Neuronal stem cell (in vitro differentiated cells): ENCODE measurements around the gene HOXA10.
A peak's percentile ranks its signal among the peaks of the same experiment; 100 is the strongest.

Source experiments
- DNase-seq: peaks from one replicate; pipeline ENCODE4 v3.0.0-alpha.2; 2013; ENCODE audit warnings: low spot score
- H2AFZ ChIP-seq: one replicate; pipeline ENCODE4 v1.6.1; 2013; ENCODE audit warnings: mild to moderate bottlenecking, low read length, inconsistent platforms
- H2AK5ac ChIP-seq: 2 replicates; pipeline ENCODE4 v1.6.1; 2013; ENCODE audit warnings: low read depth, mild to moderate bottlenecking, inconsistent platforms, low read length, moderate library complexity, mixed read lengths
- H2BK120ac ChIP-seq: 2 replicates; pipeline ENCODE4 v1.6.1; 2013; ENCODE audit warnings: low read depth, mild to moderate bottlenecking, inconsistent platforms, low read length, moderate library complexity, mixed read lengths
- H2BK12ac ChIP-seq: one replicate; pipeline ENCODE4 v1.6.1; 2013; ENCODE audit warnings: low read length, inconsistent platforms
- H2BK15ac ChIP-seq: 2 replicates; pipeline ENCODE4 v1.6.1; 2013; ENCODE audit warnings: mild to moderate bottlenecking, low read length, inconsistent platforms, mixed read lengths
- H2BK5ac ChIP-seq: one replicate; pipeline ENCODE4 v1.6.1; 2013; ENCODE audit warnings: inconsistent platforms, mild to moderate bottlenecking, low read length, moderate library complexity
- H3K14ac ChIP-seq: one replicate; pipeline ENCODE4 v1.6.1; 2013; ENCODE audit warnings: low read length, inconsistent platforms
- H3K18ac ChIP-seq: 2 replicates; pipeline ENCODE4 v1.6.1; 2013; ENCODE audit warnings: low read length, inconsistent platforms
- H3K23ac ChIP-seq: 2 replicates; pipeline ENCODE4 v1.6.1; 2013; ENCODE audit warnings: low read depth, mild to moderate bottlenecking, mixed read lengths, low read length, inconsistent platforms; ENCODE audit not compliant: poor library complexity
- H3K27ac ChIP-seq: replicated peaks from 3 replicates; pipeline ENCODE4 v1.5.1; 2013; ENCODE audit warnings: low read length, inconsistent platforms
- H3K27me3 ChIP-seq, 3 experiments: 2 replicates each; pipeline ENCODE4 v1.6.1; 2013; ENCODE audit warnings: low read length in 3 of 3, mild to moderate bottlenecking in 2 of 3, inconsistent platforms in 1 of 3, low read depth in 1 of 3, mixed read lengths in 1 of 3, moderate library complexity in 1 of 3; ENCODE audit not compliant: control insufficient read depth in 3 of 3, insufficient read depth in 3 of 3
- H3K36me3 ChIP-seq, 2 donors: replicated peaks in 1 of 2; 2 replicates each; pipeline ENCODE4 v1.6.1; 2013; ENCODE audit warnings: low read length in 2 of 2; ENCODE audit not compliant: control insufficient read depth in 2 of 2, insufficient read depth in 2 of 2
- H3K4ac ChIP-seq: 2 replicates; pipeline ENCODE4 v1.6.1; 2013; ENCODE audit warnings: inconsistent platforms, mild to moderate bottlenecking, low read length, moderate library complexity
- H3K4me1 ChIP-seq, 2 donors: 1 replicate in 1 of 2; 2 replicates in 1 of 2; pipeline ENCODE4 v1.6.1; 2013; ENCODE audit warnings: low read length in 2 of 2, low read depth in 1 of 2; ENCODE audit not compliant: control insufficient read depth in 2 of 2, insufficient read depth in 1 of 2
- H3K4me2 ChIP-seq: one replicate; pipeline ENCODE4 v1.6.1; 2013; ENCODE audit warnings: mild to moderate bottlenecking, low read length, inconsistent platforms; ENCODE audit not compliant: insufficient read depth, poor library complexity, severe bottlenecking
- H3K4me3 ChIP-seq, 2 donors: 2 replicates each; pipeline ENCODE4 v1.5.1; 2013; ENCODE audit warnings: low read length in 2 of 2, mild to moderate bottlenecking in 2 of 2, inconsistent platforms in 1 of 2, moderate library complexity in 1 of 2
- H3K79me1 ChIP-seq: one replicate; pipeline ENCODE4 v1.6.1; 2013; ENCODE audit warnings: low read depth, mild to moderate bottlenecking, inconsistent platforms, low read length, moderate library complexity
- H3K9ac ChIP-seq: one replicate; pipeline ENCODE4 v1.6.1; 2013; ENCODE audit warnings: mild to moderate bottlenecking, low read depth, low read length, inconsistent platforms; ENCODE audit not compliant: poor library complexity
- H3K9me3 ChIP-seq, 2 donors: replicated peaks in 1 of 2; 2 replicates each; pipeline versions ENCODE3 to v1.6.1; 2013; ENCODE audit warnings: low read length in 2 of 2, mild to moderate bottlenecking in 2 of 2, inconsistent platforms in 1 of 2, low read depth in 1 of 2, mixed read lengths in 1 of 2, moderate library complexity in 1 of 2; ENCODE audit not compliant: control insufficient read depth in 2 of 2, insufficient read depth in 1 of 2
- H4K8ac ChIP-seq: one replicate; pipeline ENCODE4 v1.6.1; 2013; ENCODE audit warnings: low read depth, mild to moderate bottlenecking, inconsistent platforms, low read length, moderate library complexity
- H4K91ac ChIP-seq: one replicate; pipeline ENCODE4 v1.6.1; 2013; ENCODE audit warnings: low read length, low read depth, mild to moderate bottlenecking, inconsistent platforms; ENCODE audit not compliant: poor library complexity
- WGBS, 2 donors: extraction: QIAGEN DNeasy Blood & Tissue Kit; methylation state at CpG; one replicate each; pipeline ENCODE4 v1.1.7; 2013; ENCODE audit warnings: missing lambda C conversion rate in 2 of 2, mixed read lengths in 1 of 2; ENCODE audit not compliant: insufficient read length in 2 of 2, insufficient replicate concordance in 1 of 2; ENCODE audit errors: extremely low coverage in 2 of 2; 5-methylcytosine and 5-hydroxymethylcytosine counted together

Gene HOXA10

DNA sequence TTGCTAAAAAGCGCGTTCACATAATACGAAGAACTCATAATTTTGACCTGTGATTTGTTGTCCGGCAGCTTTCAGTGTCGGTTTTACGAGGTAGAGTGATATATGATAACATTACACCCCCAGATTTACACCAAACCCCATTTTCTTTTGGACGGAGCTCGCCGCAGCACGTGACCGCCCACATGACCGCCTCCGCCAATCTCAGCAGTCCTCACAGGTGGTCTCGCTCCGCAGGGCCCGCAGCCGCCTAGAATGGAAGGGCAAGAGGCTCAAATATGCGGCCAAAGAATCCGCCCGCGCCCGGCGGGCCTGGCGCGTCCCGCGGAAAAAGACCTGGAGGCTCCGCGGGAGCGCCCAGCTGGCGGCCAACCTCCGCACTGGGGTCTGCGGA, 17.6 kb downstream of the HOXA10 start, which contains the start of gene HOXA7:
HOXA7 (minus strand) TSS at position 168 of the 391 bp plus-strand sequence; CDS start at position 38, 130 bp downstream.
- no peaks in the 10 kb centered on the region for H3K4me1 ChIP-seq
- no peak for DNase-seq
- H3K27ac ChIP-seq, result no peak within 1 kb of the TSS
- H4K8ac ChIP-seq, result no peak within 1 kb of the TSS
- H3K14ac ChIP-seq, result no peak within 1 kb of the TSS
- H2BK12ac ChIP-seq, result no peak within 1 kb of the TSS
- H3K9me3 ChIP-seq, result peaks cover 25 to 40% of the 10 kb centered on the region in 2 donors
- peak within 1 kb of the TSS in 1 of 2 donors; percentile 26 for H3K4me3 ChIP-seq
- peak within 1 kb of the TSS; percentile 79 for H2AFZ ChIP-seq
- no peak within 1 kb of the TSS for H3K18ac ChIP-seq
- no CpG with 5 or more reads among the region's 33 CpGs for WGBS, 2 donors
- peaks cover 81 to 99% (median 94%) of the 10 kb centered on the region in 3 experiments for H3K27me3 ChIP-seq
- H3K79me1 ChIP-seq, result no peaks in the 10 kb centered on the region
- H2BK5ac ChIP-seq, result no peak within 1 kb of the TSS
- H2BK15ac ChIP-seq, result no peak within 1 kb of the TSS
- H2AK5ac ChIP-seq, result no peak within 1 kb of the TSS
- H4K91ac ChIP-seq, result no peak within 1 kb of the TSS
- no peak within 1 kb of the TSS for H3K4ac ChIP-seq
- H3K4me2 ChIP-seq, result peak within 1 kb of the TSS; percentile 23
- H2BK120ac ChIP-seq, result no peak within 1 kb of the TSS
- no peaks in the 10 kb centered on the region for H3K36me3 ChIP-seq
- no peak within 1 kb of the TSS for H3K9ac ChIP-seq
- no peak within 1 kb of the TSS for H3K23ac ChIP-seq

GRCh38 chr7:27155816-27156507, 18.2 kb downstream of the HOXA10 start:
- H3K9me3 ChIP-seq, result peaks cover 25 to 44% of the 10 kb centered on the region in 2 donors
- no peak overlapping the region for H2BK15ac ChIP-seq
- no peak overlapping the region for H3K23ac ChIP-seq
- H3K14ac ChIP-seq, result no peak overlapping the region
- H2BK5ac ChIP-seq, result no peak overlapping the region
- H3K27me3 ChIP-seq, result peaks cover 86 to 99% (median 96%) of the 10 kb centered on the region in 3 experiments
- H2AFZ ChIP-seq, result peak overlapping the region; percentile 79
- no peak overlapping the region for H4K91ac ChIP-seq
- H3K79me1 ChIP-seq, result no peaks in the 10 kb centered on the region
- peak overlapping the region; percentile 23 for H3K4me2 ChIP-seq
- no peak overlapping the region for H4K8ac ChIP-seq
- H3K9ac ChIP-seq, result no peak overlapping the region
- H3K4me3 ChIP-seq, result peak overlapping the region in 1 of 2 donors; percentile 26
- no peak overlapping the region for H2BK12ac ChIP-seq
- no peak for DNase-seq
- H2AK5ac ChIP-seq, result no peak overlapping the region
- no peak overlapping the region for H3K18ac ChIP-seq
- H3K4me1 ChIP-seq, result no peaks in the 10 kb centered on the region
- no peak overlapping the region for H2BK120ac ChIP-seq
- H3K27ac ChIP-seq, result no peak overlapping the region
- no peak overlapping the region for H3K4ac ChIP-seq
- no CpG with 5 or more reads among the region's 63 CpGs for whole genome bisulfite sequencing, 2 donors
- H3K36me3 ChIP-seq, result no peaks in the 10 kb centered on the region

DNA sequence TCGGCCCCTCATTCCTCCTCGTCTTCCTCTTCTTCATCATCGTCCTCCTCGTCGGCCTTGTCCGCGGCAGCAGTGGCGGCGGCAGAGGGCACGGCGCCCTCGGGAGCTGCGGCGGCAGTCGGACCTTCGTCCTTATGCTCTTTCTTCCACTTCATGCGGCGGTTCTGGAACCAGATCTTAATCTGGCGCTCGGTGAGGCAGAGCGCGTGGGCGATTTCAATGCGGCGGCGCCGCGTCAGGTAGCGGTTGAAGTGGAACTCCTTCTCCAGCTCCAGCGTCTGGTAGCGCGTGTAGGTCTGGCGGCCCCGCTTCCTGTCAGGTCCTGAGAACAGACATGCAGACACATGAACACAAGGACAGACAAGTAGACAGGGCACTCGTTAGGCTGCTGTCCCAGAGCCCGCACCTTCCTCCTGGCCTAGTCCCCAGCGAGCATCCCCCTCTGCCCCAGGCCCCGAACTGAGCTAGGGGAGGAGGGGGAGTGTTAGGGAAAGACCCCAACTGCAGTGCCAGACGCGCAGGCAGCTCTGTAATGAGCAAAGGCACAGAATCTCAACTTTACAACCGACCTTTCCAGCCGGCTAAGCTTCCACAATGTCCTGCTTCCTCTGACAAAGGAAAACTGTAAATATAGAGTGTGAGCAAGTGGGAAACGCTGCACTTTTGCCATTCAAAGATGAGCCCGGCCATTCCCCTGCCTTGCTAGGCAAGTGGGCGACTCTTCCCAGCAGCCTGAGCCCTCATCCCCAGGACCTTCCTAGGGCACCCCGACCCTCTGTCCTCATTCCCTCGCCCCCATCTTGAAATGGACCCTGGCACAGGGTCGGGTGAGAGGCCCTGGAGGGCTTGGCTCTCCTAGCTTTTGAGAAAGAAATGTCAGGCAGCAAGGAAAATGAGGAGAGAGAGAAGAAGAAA, 19.0 kb downstream of the HOXA10 start:
- Histone ChIP-seq H2BK15ac (no peak overlapping the region), H3K14ac (no peak overlapping the region), H3K4ac (no peak overlapping the region), H2BK5ac (no peak overlapping the region), H3K79me1 (no peaks in the 10 kb centered on the region), H4K8ac (no peak overlapping the region), H2BK12ac (no peak overlapping the region), H3K27me3 (peaks cover 88 to 100% (median 98%) of the 10 kb centered on the region in 3 experiments), H3K9ac (no peak overlapping the region), H2BK120ac (no peak overlapping the region), H3K18ac (no peak overlapping the region), H2AK5ac (no peak overlapping the region), H3K4me3 (no peak overlapping the region), H4K91ac (no peak overlapping the region), H3K23ac (no peak overlapping the region), H3K9me3 (peaks cover 24 to 46% of the 10 kb centered on the region in 2 donors), H3K36me3 (no peaks in the 10 kb centered on the region), H3K27ac (no peak overlapping the region), H3K4me2 (no peak overlapping the region), H2AFZ (peak overlapping the region; percentile 68), H3K4me1 (no peaks in the 10 kb centered on the region)
- no CpG with 5 or more reads among the region's 48 CpGs for WGBS, 2 donors
- DNase-seq, result no peak

DNA sequence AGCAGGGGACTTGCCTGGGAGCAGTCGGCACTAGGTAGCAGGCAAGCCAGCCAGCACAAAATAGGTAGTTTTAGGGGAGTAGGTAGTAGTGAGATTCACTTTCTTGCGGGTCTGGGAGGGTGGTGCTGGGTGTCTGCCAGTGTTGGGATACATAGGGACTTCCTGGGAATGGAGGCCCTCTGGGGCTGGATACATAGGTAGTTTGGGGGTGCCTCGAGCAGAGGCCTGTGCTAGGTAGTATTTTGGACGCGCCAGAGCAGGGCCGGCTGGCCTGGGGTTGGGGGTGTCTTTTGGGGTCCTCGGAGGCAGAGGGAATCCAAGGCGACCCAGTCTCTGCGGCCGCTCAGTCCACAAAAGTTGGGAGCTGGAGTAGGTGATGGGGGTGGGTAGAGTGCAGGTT, 19.8 kb downstream of the HOXA10 start:
- Histone ChIP-seq H3K4me3 (no peak overlapping the region), H3K9ac (no peak overlapping the region), H2AK5ac (no peak overlapping the region), H2BK5ac (no peak overlapping the region), H2BK15ac (no peak overlapping the region), H3K4me2 (no peak overlapping the region), H3K23ac (no peak overlapping the region), H3K79me1 (no peaks in the 10 kb centered on the region), H2BK12ac (no peak overlapping the region), H3K9me3 (peaks cover 17 to 42% of the 10 kb centered on the region in 2 donors), H2AFZ (no peak overlapping the region), H3K27ac (no peak overlapping the region), H2BK120ac (no peak overlapping the region), H3K14ac (no peak overlapping the region), H3K27me3 (peaks cover 86 to 99% (median 98%) of the 10 kb centered on the region in 3 experiments), H3K36me3 (no peaks in the 10 kb centered on the region), H4K91ac (no peak overlapping the region), H4K8ac (no peak overlapping the region), H3K4ac (no peak overlapping the region), H3K4me1 (no peaks in the 10 kb centered on the region), H3K18ac (no peak overlapping the region)
- no peak for DNase-seq
- WGBS, 2 donors, result no CpG with 5 or more reads among the region's 10 CpGs
